Measurements from ENCODE around the gene SLC5A11. TPM values are rescaled to one million over a fixed set of nuclear protein-coding genes. Genes with fewer than 3 reads are reported as not detected.

Gene SLC5A11
- total and polyA plus RNA-seq, 7 donors, result 0.05 to 0.24 (median 0.16) TPM; not detected in 3

DNA sequence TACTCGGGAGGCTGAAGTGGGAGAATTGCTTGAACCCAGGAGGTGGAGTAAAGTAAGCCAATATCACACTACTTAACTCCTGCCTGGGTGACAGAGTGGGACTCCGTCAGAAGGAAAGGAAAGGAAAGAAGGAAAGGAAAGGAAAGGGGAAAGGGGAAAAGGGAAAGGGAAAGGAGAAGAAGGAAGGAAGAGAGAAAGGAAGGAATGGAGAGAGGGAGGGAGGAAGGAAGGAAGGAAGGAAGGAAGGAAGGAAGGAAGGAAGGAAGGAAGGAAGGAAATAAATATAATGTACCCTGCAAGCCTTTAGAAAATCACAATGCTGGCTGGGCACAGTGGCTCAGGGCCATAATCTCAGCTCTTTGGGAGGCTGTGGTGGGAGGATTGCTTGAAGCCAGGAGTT lies 27.3 kb downstream of the SLC5A11 start:
- H3K27me3 ChIP-seq (ENCODE audit: insufficient read depth in 3 of 3, low read length in 2 of 3), result no peaks in the 10 kb centered on the region
- TF ChIP-seq, protein P1, sequence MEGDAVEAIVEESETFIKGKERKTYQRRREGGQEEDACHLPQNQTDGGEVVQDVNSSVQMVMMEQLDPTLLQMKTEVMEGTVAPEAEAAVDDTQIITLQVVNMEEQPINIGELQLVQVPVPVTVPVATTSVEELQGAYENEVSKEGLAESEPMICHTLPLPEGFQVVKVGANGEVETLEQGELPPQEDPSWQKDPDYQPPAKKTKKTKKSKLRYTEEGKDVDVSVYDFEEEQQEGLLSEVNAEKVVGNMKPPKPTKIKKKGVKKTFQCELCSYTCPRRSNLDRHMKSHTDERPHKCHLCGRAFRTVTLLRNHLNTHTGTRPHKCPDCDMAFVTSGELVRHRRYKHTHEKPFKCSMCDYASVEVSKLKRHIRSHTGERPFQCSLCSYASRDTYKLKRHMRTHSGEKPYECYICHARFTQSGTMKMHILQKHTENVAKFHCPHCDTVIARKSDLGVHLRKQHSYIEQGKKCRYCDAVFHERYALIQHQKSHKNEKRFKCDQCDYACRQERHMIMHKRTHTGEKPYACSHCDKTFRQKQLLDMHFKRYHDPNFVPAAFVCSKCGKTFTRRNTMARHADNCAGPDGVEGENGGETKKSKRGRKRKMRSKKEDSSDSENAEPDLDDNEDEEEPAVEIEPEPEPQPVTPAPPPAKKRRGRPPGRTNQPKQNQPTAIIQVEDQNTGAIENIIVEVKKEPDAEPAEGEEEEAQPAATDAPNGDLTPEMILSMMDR (IDR thresholded peaks at IDR 0.05), result no peak
- H3K36me3 ChIP-seq (ENCODE audit: insufficient read depth in 1 of 2, low read depth in 1 of 2), result no peaks in the 10 kb centered on the region
- no peaks in the 10 kb centered on the region for H3K9me3 ChIP-seq
- no peak overlapping the region for H3K4me3 ChIP-seq
- no peaks in the 10 kb centered on the region for H3K4me1 ChIP-seq
- WGBS, 3 donors, result 44 to 70% (median 51%) methylated on average over 2 of the region's 2 CpGs
- no peak overlapping the region for H3K27ac ChIP-seq
- ATAC-seq (no peak), DNase-seq (no peak)
- intact Hi-C loops (cut with DNase I), result no loop called here

DNA sequence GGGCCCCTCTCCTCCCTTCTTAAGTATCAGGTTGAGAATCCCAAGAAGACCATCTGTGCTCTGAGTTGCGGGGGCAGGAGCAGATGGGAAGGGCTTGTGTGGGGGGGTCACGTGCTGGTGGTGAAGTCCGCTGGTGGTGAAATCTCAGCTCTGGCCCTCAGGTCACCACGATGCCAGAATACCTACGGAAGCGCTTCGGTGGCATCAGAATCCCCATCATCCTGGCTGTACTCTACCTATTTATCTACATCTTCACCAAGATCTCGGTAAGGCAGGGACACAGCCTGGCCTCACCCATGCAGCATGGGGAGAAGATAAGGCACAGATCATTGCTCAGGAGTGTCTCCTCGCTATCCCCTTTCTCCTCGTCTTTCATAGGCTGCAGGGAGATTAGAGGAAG lies 29.7 kb downstream of the SLC5A11 start:
- 83% methylated on average over 10 of the region's 10 CpGs for WGBS, 3 donors
- intact Hi-C loops (cut with DNase I), result no loop called here
- ATAC-seq, result no peak

DNA sequence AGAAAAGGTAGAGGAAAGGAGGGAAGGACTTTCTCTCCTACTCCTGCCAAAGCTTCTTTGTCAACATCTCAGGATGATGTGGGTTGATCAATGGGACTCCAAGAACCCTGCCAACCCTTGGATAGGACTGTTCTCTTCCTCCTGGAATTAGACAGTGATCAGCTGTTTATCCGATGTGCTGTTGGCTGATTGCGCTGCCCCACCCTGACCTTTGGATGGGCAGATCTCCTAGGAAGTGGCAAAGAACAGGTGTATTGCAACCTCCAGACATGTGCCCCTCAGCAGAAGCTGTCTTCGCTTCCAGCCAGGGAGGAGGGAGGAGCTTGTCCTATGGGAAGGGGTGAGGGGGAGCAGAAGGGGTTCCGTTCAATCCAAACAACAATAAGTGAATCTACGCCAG lies 30.5 kb downstream of the SLC5A11 start:
- WGBS, 3 donors, result 71 to 79% (median 78%) methylated on average over 5 of the region's 5 CpGs
- Histone ChIP-seq H3K27ac (no peak overlapping the region), H3K27me3 (ENCODE audit: insufficient read depth in 3 of 3, low read length in 2 of 3) (no peaks in the 10 kb centered on the region), H3K4me3 (no peak overlapping the region), H3K4me1 (no peaks in the 10 kb centered on the region), H3K36me3 (ENCODE audit: insufficient read depth in 1 of 2, low read depth in 1 of 2) (no peaks in the 10 kb centered on the region), H3K9me3 (no peaks in the 10 kb centered on the region)
- DNase-seq, result no peak
- no peak for ATAC-seq
- TF ChIP-seq, protein P1 (IDR thresholded peaks at IDR 0.05), result no peak
- intact Hi-C loops (cut with DNase I), result no loop called here

More for the DNA sequence above, 29.7 kb downstream of the SLC5A11 start:
- Histone ChIP-seq H3K4me1 (no peaks in the 10 kb centered on the region), H3K4me3 (no peak overlapping the region), H3K27ac (no peak overlapping the region), H3K9me3 (no peaks in the 10 kb centered on the region), H3K36me3 (ENCODE audit: insufficient read depth in 1 of 2, low read depth in 1 of 2) (no peaks in the 10 kb centered on the region), H3K27me3 (ENCODE audit: insufficient read depth in 3 of 3, low read length in 2 of 3) (no peaks in the 10 kb centered on the region)
- TF ChIP-seq, protein P1 (IDR thresholded peaks at IDR 0.05), result no peak
- DNase-seq, result no peak

DNA sequence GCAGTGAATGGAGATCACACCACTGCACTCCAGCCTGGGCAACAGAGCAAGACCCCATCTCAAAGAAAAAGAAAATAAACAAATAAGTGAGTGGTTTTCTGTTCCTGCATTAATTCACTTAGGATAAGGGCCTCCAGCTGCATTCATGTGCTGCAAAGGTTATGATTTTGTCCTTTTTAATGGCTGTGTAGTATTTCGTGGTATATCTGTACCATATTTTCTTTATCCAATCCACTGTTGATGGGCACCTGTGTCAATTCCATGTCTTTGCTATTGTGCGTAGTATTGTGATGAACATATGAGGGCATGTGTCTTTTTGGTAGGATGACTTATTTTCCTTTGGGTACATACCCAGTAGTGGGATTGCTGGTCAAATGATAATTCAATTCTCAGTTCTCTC lies 33.9 kb downstream of the SLC5A11 start:
- 88 to 96% (median 94%) methylated on average over 2 of the region's 2 CpGs for WGBS, 3 donors
- Histone ChIP-seq H3K36me3 (ENCODE audit: insufficient read depth in 1 of 2, low read depth in 1 of 2) (no peaks in the 10 kb centered on the region), H3K4me3 (no peak overlapping the region), H3K4me1 (no peaks in the 10 kb centered on the region), H3K27ac (no peak overlapping the region), H3K9me3 (no peaks in the 10 kb centered on the region), H3K27me3 (ENCODE audit: insufficient read depth in 3 of 3, low read length in 2 of 3) (no peaks in the 10 kb centered on the region)
- intact Hi-C loops (cut with DNase I), result no loop called here
- DNase-seq, result no peak
- TF ChIP-seq, protein P1 (IDR thresholded peaks at IDR 0.05), result no peak
- no peak for ATAC-seq

DNA sequence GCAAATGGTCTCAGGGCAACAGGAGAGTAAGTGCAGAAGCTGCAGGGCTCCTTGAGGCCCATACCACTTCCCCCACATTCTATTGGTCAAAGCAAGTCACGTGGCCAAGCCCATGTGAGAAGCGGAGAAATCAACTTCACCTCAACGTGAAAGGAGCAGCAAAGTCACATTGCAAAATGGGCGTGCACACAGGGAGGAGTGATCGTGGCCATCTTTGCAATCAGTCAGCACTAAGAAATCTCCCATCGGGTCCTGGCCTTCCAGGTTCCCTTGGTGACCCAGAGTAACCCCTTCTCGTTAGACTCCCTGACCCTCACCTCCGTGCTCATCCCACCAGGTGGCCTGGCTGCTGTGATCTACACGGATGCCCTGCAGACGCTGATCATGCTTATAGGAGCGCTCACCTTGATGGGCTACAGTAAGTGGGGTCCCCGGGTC lies 38.0 kb downstream of the SLC5A11 start:
- H3K9me3 ChIP-seq, result no peaks in the 10 kb centered on the region
- H3K27ac ChIP-seq, result no peak overlapping the region
- TF ChIP-seq, protein P1 (IDR thresholded peaks at IDR 0.05), result no peak
- no peaks in the 10 kb centered on the region for H3K36me3 ChIP-seq (ENCODE audit: insufficient read depth in 1 of 2, low read depth in 1 of 2)
- ATAC-seq (no peak), DNase-seq (no peak)
- H3K4me1 ChIP-seq, result no peaks in the 10 kb centered on the region
- H3K27me3 ChIP-seq (ENCODE audit: insufficient read depth in 3 of 3, low read length in 2 of 3), result no peaks in the 10 kb centered on the region
- intact Hi-C loops (cut with DNase I), result no loop called here
- WGBS, 3 donors, result 60 to 73% (median 66%) methylated on average over 12 of the region's 12 CpGs
- no peak overlapping the region for H3K4me3 ChIP-seq
